Neuronal stem cell (in vitro differentiated cells): ENCODE data around the gene PRKACA.
A peak's percentile ranks its signal among the peaks of the same experiment; 100 is the strongest.
"Not testable (repeated sequence)": the region's sequence is repeated elsewhere in the genome, so short reads cannot be mapped to it uniquely, and the experiment has no call there.

Experiments used
- DNase-seq: peaks from one replicate; pipeline ENCODE4 v3.0.0-alpha.2; 2013; ENCODE audit warnings: low spot score
- H2AFZ ChIP-seq: one replicate; pipeline ENCODE4 v1.6.1; 2013; ENCODE audit warnings: mild to moderate bottlenecking, low read length, inconsistent platforms
- H2AK5ac ChIP-seq: 2 replicates; pipeline ENCODE4 v1.6.1; 2013; ENCODE audit warnings: low read depth, mild to moderate bottlenecking, inconsistent platforms, low read length, moderate library complexity, mixed read lengths
- H2BK120ac ChIP-seq: 2 replicates; pipeline ENCODE4 v1.6.1; 2013; ENCODE audit warnings: low read depth, mild to moderate bottlenecking, inconsistent platforms, low read length, moderate library complexity, mixed read lengths
- H2BK12ac ChIP-seq: one replicate; pipeline ENCODE4 v1.6.1; 2013; ENCODE audit warnings: low read length, inconsistent platforms
- H2BK15ac ChIP-seq: 2 replicates; pipeline ENCODE4 v1.6.1; 2013; ENCODE audit warnings: mild to moderate bottlenecking, low read length, inconsistent platforms, mixed read lengths
- H2BK5ac ChIP-seq: one replicate; pipeline ENCODE4 v1.6.1; 2013; ENCODE audit warnings: inconsistent platforms, mild to moderate bottlenecking, low read length, moderate library complexity
- H3K14ac ChIP-seq: one replicate; pipeline ENCODE4 v1.6.1; 2013; ENCODE audit warnings: low read length, inconsistent platforms
- H3K18ac ChIP-seq: 2 replicates; pipeline ENCODE4 v1.6.1; 2013; ENCODE audit warnings: low read length, inconsistent platforms
- H3K23ac ChIP-seq: 2 replicates; pipeline ENCODE4 v1.6.1; 2013; ENCODE audit warnings: low read depth, mild to moderate bottlenecking, mixed read lengths, low read length, inconsistent platforms; ENCODE audit not compliant: poor library complexity
- H3K27ac ChIP-seq: replicated peaks from 3 replicates; pipeline ENCODE4 v1.5.1; 2013; ENCODE audit warnings: low read length, inconsistent platforms
- H3K27me3 ChIP-seq, 3 experiments: 2 replicates each; pipeline ENCODE4 v1.6.1; 2013; ENCODE audit warnings: low read length in 3 of 3, mild to moderate bottlenecking in 2 of 3, inconsistent platforms in 1 of 3, low read depth in 1 of 3, mixed read lengths in 1 of 3, moderate library complexity in 1 of 3; ENCODE audit not compliant: control insufficient read depth in 3 of 3, insufficient read depth in 3 of 3
- H3K36me3 ChIP-seq, 2 donors: replicated peaks in 1 of 2; 2 replicates each; pipeline ENCODE4 v1.6.1; 2013; ENCODE audit warnings: low read length in 2 of 2; ENCODE audit not compliant: control insufficient read depth in 2 of 2, insufficient read depth in 2 of 2
- H3K4ac ChIP-seq: 2 replicates; pipeline ENCODE4 v1.6.1; 2013; ENCODE audit warnings: inconsistent platforms, mild to moderate bottlenecking, low read length, moderate library complexity
- H3K4me1 ChIP-seq, 2 donors: 1 replicate in 1 of 2; 2 replicates in 1 of 2; pipeline ENCODE4 v1.6.1; 2013; ENCODE audit warnings: low read length in 2 of 2, low read depth in 1 of 2; ENCODE audit not compliant: control insufficient read depth in 2 of 2, insufficient read depth in 1 of 2
- H3K4me2 ChIP-seq: one replicate; pipeline ENCODE4 v1.6.1; 2013; ENCODE audit warnings: mild to moderate bottlenecking, low read length, inconsistent platforms; ENCODE audit not compliant: insufficient read depth, poor library complexity, severe bottlenecking
- H3K4me3 ChIP-seq, 2 donors: 2 replicates each; pipeline ENCODE4 v1.5.1; 2013; ENCODE audit warnings: low read length in 2 of 2, mild to moderate bottlenecking in 2 of 2, inconsistent platforms in 1 of 2, moderate library complexity in 1 of 2
- H3K79me1 ChIP-seq: one replicate; pipeline ENCODE4 v1.6.1; 2013; ENCODE audit warnings: low read depth, mild to moderate bottlenecking, inconsistent platforms, low read length, moderate library complexity
- H3K9ac ChIP-seq: one replicate; pipeline ENCODE4 v1.6.1; 2013; ENCODE audit warnings: mild to moderate bottlenecking, low read depth, low read length, inconsistent platforms; ENCODE audit not compliant: poor library complexity
- H3K9me3 ChIP-seq, 2 donors: replicated peaks in 1 of 2; 2 replicates each; pipeline versions ENCODE3 to v1.6.1; 2013; ENCODE audit warnings: low read length in 2 of 2, mild to moderate bottlenecking in 2 of 2, inconsistent platforms in 1 of 2, low read depth in 1 of 2, mixed read lengths in 1 of 2, moderate library complexity in 1 of 2; ENCODE audit not compliant: control insufficient read depth in 2 of 2, insufficient read depth in 1 of 2
- H4K8ac ChIP-seq: one replicate; pipeline ENCODE4 v1.6.1; 2013; ENCODE audit warnings: low read depth, mild to moderate bottlenecking, inconsistent platforms, low read length, moderate library complexity
- H4K91ac ChIP-seq: one replicate; pipeline ENCODE4 v1.6.1; 2013; ENCODE audit warnings: low read length, low read depth, mild to moderate bottlenecking, inconsistent platforms; ENCODE audit not compliant: poor library complexity
- WGBS, 2 donors: extraction: QIAGEN DNeasy Blood & Tissue Kit; methylation state at CpG; one replicate each; pipeline ENCODE4 v1.1.7; 2013; ENCODE audit warnings: missing lambda C conversion rate in 2 of 2, mixed read lengths in 1 of 2; ENCODE audit not compliant: insufficient read length in 2 of 2, insufficient replicate concordance in 1 of 2; ENCODE audit errors: extremely low coverage in 2 of 2; 5-methylcytosine and 5-hydroxymethylcytosine counted together

Gene PRKACA

GRCh38 chr19:14053032-14053431 is 64.5 kb downstream of the PRKACA start:
- Histone ChIP-seq H2AK5ac (no peak overlapping the region), H3K4ac (no peak overlapping the region), H3K9me3 (peaks cover 3 to 4% of the 10 kb centered on the region in 2 donors), H3K79me1 (no peaks in the 10 kb centered on the region), H3K36me3 (peaks cover 2 to 3% of the 10 kb centered on the region in 2 donors), H3K4me2 (no peak overlapping the region), H3K14ac (no peak overlapping the region), H3K18ac (no peak overlapping the region), H2BK15ac (no peak overlapping the region), H3K4me3 (peak overlapping the region in 1 of 2 donors; percentile 44), H2BK5ac (no peak overlapping the region), H3K27ac (no peak overlapping the region), H3K23ac (peak overlapping the region; percentile 80), H4K91ac (no peak overlapping the region), H4K8ac (no peak overlapping the region), H2BK12ac (peak overlapping the region; percentile 58), H3K27me3 (peaks cover 0 to 15% (median 1%) of the 10 kb centered on the region in 3 experiments), H2BK120ac (no peak overlapping the region), H3K9ac (no peak overlapping the region), H3K4me1 (peaks cover 0 to 1% of the 10 kb centered on the region in 2 donors), H2AFZ (no peak overlapping the region)
- WGBS, 2 donors: no CpG with 5 or more reads among the region's 3 CpGs
- DNase-seq: no peak

- no peak for DNase-seq
- Histone ChIP-seq H3K14ac (no peak overlapping the region), H3K9me3 (peaks cover 3 to 4% of the 10 kb centered on the region in 2 donors), H4K91ac (no peak overlapping the region), H2AFZ (no peak overlapping the region), H2BK120ac (no peak overlapping the region), H3K4me3 (no peak overlapping the region), H3K4me2 (no peak overlapping the region), H2BK12ac (no peak overlapping the region), H4K8ac (no peak overlapping the region), H3K27me3 (peaks cover 0 to 11% (median 0%) of the 10 kb centered on the region in 3 experiments), H3K79me1 (no peaks in the 10 kb centered on the region), H3K23ac (no peak overlapping the region), H3K36me3 (peaks cover 2 to 3% of the 10 kb centered on the region in 2 donors), H2BK5ac (no peak overlapping the region), H3K18ac (no peak overlapping the region), H2AK5ac (no peak overlapping the region), H3K4ac (no peak overlapping the region), H3K27ac (no peak overlapping the region), H2BK15ac (no peak overlapping the region), H3K4me1 (no peaks in the 10 kb centered on the region), H3K9ac (no peak overlapping the region)
- no CpG with 5 or more reads among the region's 6 CpGs for WGBS, 2 donors
Measured at GRCh38 chr19:14052470-14052869, 65.1 kb downstream of the PRKACA start.

GRCh38 chr19:14051980-14052379 is 65.6 kb downstream of the PRKACA start:
- no CpG with 5 or more reads among the region's 9 CpGs for WGBS, 2 donors
- no peak overlapping the region for H3K4me3 ChIP-seq

GRCh38 chr19:14050961-14051360 is 66.6 kb downstream of the PRKACA start:
- not testable (repeated sequence) for H3K9me3 ChIP-seq, H3K18ac ChIP-seq, H3K79me1 ChIP-seq, H3K27me3 ChIP-seq, H2BK5ac ChIP-seq, H3K36me3 ChIP-seq, DNase-seq, H3K4ac ChIP-seq, H4K8ac ChIP-seq, H3K14ac ChIP-seq, H2BK12ac ChIP-seq, H3K27ac ChIP-seq, H2AK5ac ChIP-seq, H3K9ac ChIP-seq, H4K91ac ChIP-seq, H2BK15ac ChIP-seq, H3K4me1 ChIP-seq, H2BK120ac ChIP-seq, H3K4me3 ChIP-seq, H2AFZ ChIP-seq, H3K23ac ChIP-seq
- peak overlapping the region; percentile 2 for H3K4me2 ChIP-seq
- no CpG with 5 or more reads among the region's 11 CpGs for WGBS, 2 donors

More at GRCh38 chr19:14051980-14052379, 65.6 kb downstream of the PRKACA start:
- H4K91ac ChIP-seq: no peak overlapping the region
- no peak overlapping the region for H3K23ac ChIP-seq
- H4K8ac ChIP-seq: no peak overlapping the region
- no peaks in the 10 kb centered on the region for H3K4me1 ChIP-seq
- H3K27ac ChIP-seq: no peak overlapping the region
- no peak overlapping the region for H3K4ac ChIP-seq
- no peak overlapping the region for H2BK15ac ChIP-seq
- peaks cover 3 to 4% of the 10 kb centered on the region in 2 donors for H3K9me3 ChIP-seq
- no peak overlapping the region for H2BK5ac ChIP-seq
- H3K36me3 ChIP-seq: peaks cover 2 to 3% of the 10 kb centered on the region in 2 donors
- no peak overlapping the region for H2BK120ac ChIP-seq
- no peak overlapping the region for H3K9ac ChIP-seq
- no peaks in the 10 kb centered on the region for H3K79me1 ChIP-seq
- H3K27me3 ChIP-seq: peaks cover 0 to 10% (median 0%) of the 10 kb centered on the region in 3 experiments
- H2BK12ac ChIP-seq: no peak overlapping the region
- H2AFZ ChIP-seq: no peak overlapping the region
- DNase-seq: no peak
- H3K4me2 ChIP-seq: no peak overlapping the region
- H3K14ac ChIP-seq: no peak overlapping the region
- no peak overlapping the region for H3K18ac ChIP-seq
- H2AK5ac ChIP-seq: peak overlapping the region; percentile 37
